ENCODE measurements around the gene NCOA7.
"Not testable (repeated sequence)": the region's sequence is repeated elsewhere in the genome, so short reads cannot be mapped to it uniquely, and the experiment has no call there.

The NCOA7 gene

DNA sequence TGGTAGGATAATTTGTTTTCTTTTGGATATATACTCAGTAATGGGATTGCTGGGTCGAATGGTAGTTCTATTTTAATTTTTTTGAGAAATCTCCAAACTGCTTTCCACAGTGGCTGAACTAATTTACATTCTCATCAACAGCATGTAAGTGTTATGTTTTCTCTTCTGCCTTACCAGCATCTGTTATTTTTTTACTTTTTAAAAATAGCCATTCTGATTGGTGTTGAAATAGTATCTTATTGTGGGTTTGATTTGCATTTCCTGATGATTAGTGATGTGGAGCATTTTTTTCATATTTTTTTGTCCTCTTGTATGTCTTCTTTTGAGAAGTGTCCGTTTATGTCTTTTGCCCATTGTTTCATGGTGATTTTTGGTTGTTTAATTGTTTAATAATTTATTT is 177.7 kb downstream of the NCOA7 start:
- intact Hi-C loops (cut with DNase I), result no loop called here
- no peak for DNase-seq

DNA sequence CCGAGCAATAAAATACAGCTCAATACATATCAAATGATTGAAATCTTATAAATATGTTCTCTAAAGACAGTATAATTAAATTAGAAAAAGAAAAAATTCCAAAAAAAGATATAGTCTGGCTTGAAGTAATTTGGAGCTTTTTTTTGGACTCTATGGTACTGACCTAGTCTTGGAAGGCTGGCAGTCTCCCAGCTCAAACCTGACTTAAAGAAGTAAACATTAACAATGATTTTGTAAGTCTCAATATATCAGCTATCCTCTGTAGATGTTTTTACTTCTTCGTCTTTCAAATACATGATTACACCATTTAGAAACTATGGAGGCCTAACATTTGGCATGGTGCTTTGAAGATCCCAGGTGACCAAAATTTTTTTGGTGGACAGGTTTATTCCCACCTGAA is 180.0 kb downstream of the NCOA7 start:
- DNase-seq, result peak in 1 of 42 donors; percentile 9
- intact Hi-C loops (cut with DNase I), result loop anchor here (10.0 kb wide), 1 partner anchor 656 kb away; no protein-coding TSS in a partner anchor

DNA sequence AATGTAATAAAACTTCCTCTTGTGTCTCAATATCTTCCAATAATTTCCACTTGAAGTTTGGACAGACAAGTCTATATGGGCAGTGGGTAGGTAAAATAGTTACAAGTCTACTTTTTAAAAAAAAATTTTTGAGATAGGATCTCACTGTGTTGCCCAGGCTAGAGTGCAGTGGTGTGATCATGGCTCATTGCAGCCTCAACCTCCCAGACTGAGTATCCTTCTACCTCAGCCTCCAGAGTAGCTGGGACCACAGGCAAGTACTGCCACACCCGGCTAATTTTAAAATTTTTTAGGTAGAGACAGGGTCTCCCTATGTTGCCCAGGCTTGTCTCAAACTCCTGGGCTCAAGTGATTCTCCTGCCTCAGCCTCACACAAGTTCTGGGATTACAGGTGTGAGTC is 181.7 kb downstream of the NCOA7 start:
- intact Hi-C loops (cut with DNase I), result loop anchor here (10.0 kb wide), 1 partner anchor 658 kb away; no protein-coding TSS in a partner anchor
- DNase-seq, result not testable (repeated sequence)

DNA sequence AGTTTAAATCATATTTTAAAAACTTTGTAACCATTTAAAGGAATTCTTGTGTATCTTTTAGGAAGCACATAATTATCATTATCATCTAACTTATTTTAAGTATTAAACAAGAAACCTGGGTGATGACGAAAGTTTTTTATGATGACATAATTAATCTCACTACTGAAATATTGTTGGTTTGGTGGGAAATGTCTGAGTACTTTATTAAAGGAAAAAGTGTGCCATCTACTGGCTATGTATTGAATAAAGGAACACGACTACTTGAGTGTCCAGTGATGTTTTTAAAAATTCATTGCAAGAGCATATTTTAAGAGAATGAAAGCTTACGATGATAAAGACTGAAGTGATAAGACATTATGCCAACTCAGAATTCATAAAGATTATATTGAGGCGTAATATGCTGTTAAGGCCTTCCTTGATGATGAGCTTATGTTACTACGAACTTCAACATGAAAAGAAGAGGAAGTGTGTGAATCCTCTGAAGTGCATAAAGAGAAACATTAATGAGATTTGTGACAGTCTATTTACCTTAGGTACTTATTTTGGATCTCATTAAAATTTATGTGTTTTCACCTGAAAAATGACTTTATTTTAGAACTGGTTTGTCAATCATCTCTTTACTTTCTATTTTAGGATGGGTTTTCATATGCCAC is 183.6 kb downstream of the NCOA7 start:
- DNase-seq, result no peak
- intact Hi-C loops (cut with DNase I), result loop anchor here (10.0 kb wide), 1 partner anchor 660 kb away; no protein-coding TSS in a partner anchor

DNA sequence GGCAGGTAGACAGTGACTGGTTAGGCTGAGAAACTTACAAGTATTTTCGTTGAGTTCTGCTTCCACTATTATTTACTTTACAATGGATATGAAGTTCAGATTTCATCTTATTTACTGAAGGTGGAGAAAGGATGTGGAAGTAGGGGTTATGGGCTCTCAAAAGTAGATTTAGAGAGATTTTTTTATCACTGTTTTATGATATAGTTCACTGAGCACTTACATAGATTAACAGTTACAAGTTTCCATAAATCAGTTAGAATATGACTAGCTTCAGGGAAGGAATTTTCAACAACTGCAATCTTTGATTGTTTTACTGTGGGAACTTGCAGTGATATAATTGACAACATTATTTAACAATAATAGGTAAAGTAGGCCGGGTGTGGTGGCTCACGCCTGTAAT is 188.3 kb downstream of the NCOA7 start:
- intact Hi-C loops (cut with DNase I), result loop anchor here (5.0 to 10.0 kb wide), 2 partner anchors 117 to 664 kb away; no protein-coding TSS in a partner anchor
- DNase-seq, result no peak

Measured in head of caudate nucleus (tissue), 42 donors.